Neural cell (in vitro differentiated cells): ENCODE measurements around the gene SH3GL3. TPM values are rescaled to one million over a fixed set of nuclear protein-coding genes. Genes with fewer than 3 reads are reported as not detected.

Source experiments
- H2AFZ ChIP-seq: fragments of 200-600, 300-800 bp; sonication (generic), shearing (Covaris generic); 2 replicates; pipeline ENCODE4 v1.6.0; 2014; ENCODE audit warnings: low read depth, mild to moderate bottlenecking, antibody characterized with exemption, low read length, moderate library complexity
- H3F3A ChIP-seq: fragments of 200-600 bp; shearing (Covaris generic); 2 replicates; pipeline ENCODE4 v1.6.1; 2016; ENCODE audit warnings: mild to moderate bottlenecking, moderate library complexity, mixed read lengths, antibody characterized with exemption, low read length; ENCODE audit not compliant: insufficient read depth, poor library complexity, severe bottlenecking
- H3K27ac ChIP-seq: fragments of 200-600, 300-800 bp; sonication (generic), shearing (Covaris generic); 2 replicates; pipeline ENCODE4 v1.5.1; 2014; ENCODE audit warnings: mild to moderate bottlenecking, low read length, moderate library complexity
- H3K27me3 ChIP-seq: fragments of 300-800, 200-600 bp; sonication (generic), shearing (Covaris generic); 2 replicates; pipeline ENCODE4 v1.6.0; 2014; ENCODE audit warnings: mild to moderate bottlenecking, low read depth, low read length, moderate library complexity; ENCODE audit not compliant: insufficient read depth
- H3K36me3 ChIP-seq: fragments of 300-800, 200-600 bp; sonication (generic), shearing (Covaris generic); 2 replicates; pipeline ENCODE4 v1.5.1; 2014; ENCODE audit warnings: mild to moderate bottlenecking, antibody characterized with exemption, low read length, moderate library complexity; ENCODE audit not compliant: insufficient read depth
- H3K4me2 ChIP-seq: fragments of 300-800, 200-600 bp; sonication (generic), shearing (Covaris generic); 2 replicates; pipeline ENCODE4 v1.6.0; 2014; ENCODE audit warnings: mild to moderate bottlenecking, low read length
- H3K4me3 ChIP-seq: fragments of 300-800, 200-600 bp; sonication (generic), shearing (Covaris generic); 2 replicates; pipeline ENCODE4 v1.5.1; 2014; ENCODE audit warnings: mild to moderate bottlenecking, low read length, moderate library complexity
- H3K79me2 ChIP-seq: fragments of 200-600 bp; shearing (Covaris generic); replicated peaks from 2 replicates; pipeline ENCODE4 v1.6.0; 2014; ENCODE audit warnings: mild to moderate bottlenecking, low read length, moderate library complexity; ENCODE audit not compliant: insufficient read depth
- H3K9ac ChIP-seq: fragments of 300-800, 200-600 bp; sonication (generic), shearing (Covaris generic); 2 replicates; pipeline ENCODE4 v1.6.1; 2016; ENCODE audit warnings: mild to moderate bottlenecking, low read length, mixed read lengths
- H3K9me2 ChIP-seq: fragments of 200-600 bp; shearing (Covaris generic); 2 replicates; pipeline ENCODE4 v1.6.1; 2016; ENCODE audit warnings: mild to moderate bottlenecking, low read length, mixed read lengths; ENCODE audit not compliant: insufficient read depth
- H3K9me3 ChIP-seq: fragments of 200-600, 300-800 bp; sonication (generic), shearing (Covaris generic); 2 replicates; pipeline ENCODE4 v1.6.1; 2016; ENCODE audit warnings: mild to moderate bottlenecking, mixed run types, low read length, moderate library complexity, mixed read lengths
- H4K20me1 ChIP-seq: fragments of 200-600 bp; shearing (Covaris generic); 2 replicates; pipeline ENCODE4 v1.6.1; 2016; ENCODE audit warnings: mild to moderate bottlenecking, mixed run types; ENCODE audit not compliant: insufficient read depth
- EP300 ChIP-seq: fragments of 450-650 bp; conservative IDR thresholded peaks from 2 replicates; pipeline ENCODE4 v1.6.1; 2014; ENCODE audit warnings: antibody characterized with exemption, mild to moderate bottlenecking, moderate library complexity; ENCODE audit not compliant: poor library complexity, severe bottlenecking
- EZH2 ChIP-seq: fragments of 200-600, 300-800 bp; shearing (Covaris generic), sonication (generic); IDR thresholded peaks from 2 replicates; pipeline ENCODE4 v1.6.1; 2014; ENCODE audit warnings: antibody characterized with exemption, low read length, borderline replicate concordance, mild to moderate bottlenecking; ENCODE audit not compliant: insufficient read depth, poor library complexity, severe bottlenecking
- MXI1 ChIP-seq: fragments of 450-650 bp; conservative IDR thresholded peaks from 2 replicates; pipeline ENCODE4 v1.6.1; 2014; ENCODE audit warnings: antibody characterized with exemption, mild to moderate bottlenecking; ENCODE audit not compliant: poor library complexity, severe bottlenecking
- POLR2AphosphoS5 ChIP-seq: IDR thresholded peaks from 2 replicates; pipeline ENCODE4 v1.6.1; 2012
- RAD21 ChIP-seq: fragments of 450-650 bp; conservative IDR thresholded peaks from 2 replicates; pipeline ENCODE4 v1.6.1; 2014; ENCODE audit warnings: antibody characterized with exemption, mild to moderate bottlenecking, moderate library complexity
- SMC3 ChIP-seq: fragments of 450-650 bp; conservative IDR thresholded peaks from 2 replicates; pipeline ENCODE4 v1.6.1; 2014; ENCODE audit warnings: antibody characterized with exemption, mild to moderate bottlenecking, moderate library complexity; ENCODE audit not compliant: poor library complexity
- TAF1 ChIP-seq: IDR thresholded peaks from 2 replicates; pipeline ENCODE4 v1.6.1; 2012; ENCODE audit warnings: low read depth
- polyA plus RNA-seq: library from polyadenylated mRNA; depleted of rRNA; stranded (reverse); fragments of >200 nt; gene quantifications from 2 replicates; pipeline ENCODE4 v1.2.3, GENCODE V29; 2014
- TF ChIP-seq, protein P1 (sequence below): IDR thresholded peaks from 2 replicates; pipeline ENCODE4 v1.6.1; 2012; ENCODE audit warnings: borderline replicate concordance
- TF ChIP-seq, protein P2 (sequence below): fragments of 450-650 bp; IDR thresholded peaks from 2 replicates; pipeline ENCODE4 v1.5.1; 2014; ENCODE audit warnings: antibody characterized with exemption, mild to moderate bottlenecking, moderate library complexity; ENCODE audit not compliant: poor library complexity, severe bottlenecking

The SH3GL3 gene
- polyA plus RNA-seq, 1 donor from 2014 or later, result 104 TPM

DNA sequence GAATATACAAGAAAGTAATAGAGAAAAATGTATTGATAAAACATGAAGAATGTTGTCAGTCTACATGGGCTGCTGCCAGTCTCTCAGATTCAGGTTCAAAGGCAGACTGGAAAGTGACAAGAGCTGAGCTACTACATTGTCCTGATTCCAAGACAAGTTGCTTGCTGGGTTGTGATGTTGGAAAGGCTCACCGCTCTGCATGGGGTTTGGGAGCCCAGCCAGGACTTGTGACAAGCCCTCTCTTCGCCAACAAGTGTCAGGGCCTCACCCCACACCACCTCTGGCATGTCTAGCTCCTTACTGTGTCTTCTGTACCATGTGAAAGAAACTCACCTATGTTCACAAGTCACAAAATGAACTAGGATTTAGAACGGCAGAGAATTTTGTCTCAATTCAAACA, 43.0 kb upstream of the SH3GL3 start:
- no peak overlapping the region for H2AFZ ChIP-seq
- no peak overlapping the region for H3K27ac ChIP-seq
- H3K9me3 ChIP-seq, result no peaks in the 10 kb centered on the region
- no peak overlapping the region for H3K9ac ChIP-seq
- H3K79me2 ChIP-seq, result no peaks in the 10 kb centered on the region
- no peaks in the 10 kb centered on the region for H3K27me3 ChIP-seq
- H4K20me1 ChIP-seq, result no peaks in the 10 kb centered on the region
- H3K36me3 ChIP-seq, result no peaks in the 10 kb centered on the region
- H3K4me3 ChIP-seq, result no peak overlapping the region
- no peak overlapping the region for H3K4me2 ChIP-seq
- TF ChIP-seq SMC3 (no peak), EP300 (no peak), POLR2AphosphoS5 (no peak), MXI1 (no peak), RAD21 (no peak), TAF1 (no peak), EZH2 (no peak)
- TF ChIP-seq, protein P1, sequence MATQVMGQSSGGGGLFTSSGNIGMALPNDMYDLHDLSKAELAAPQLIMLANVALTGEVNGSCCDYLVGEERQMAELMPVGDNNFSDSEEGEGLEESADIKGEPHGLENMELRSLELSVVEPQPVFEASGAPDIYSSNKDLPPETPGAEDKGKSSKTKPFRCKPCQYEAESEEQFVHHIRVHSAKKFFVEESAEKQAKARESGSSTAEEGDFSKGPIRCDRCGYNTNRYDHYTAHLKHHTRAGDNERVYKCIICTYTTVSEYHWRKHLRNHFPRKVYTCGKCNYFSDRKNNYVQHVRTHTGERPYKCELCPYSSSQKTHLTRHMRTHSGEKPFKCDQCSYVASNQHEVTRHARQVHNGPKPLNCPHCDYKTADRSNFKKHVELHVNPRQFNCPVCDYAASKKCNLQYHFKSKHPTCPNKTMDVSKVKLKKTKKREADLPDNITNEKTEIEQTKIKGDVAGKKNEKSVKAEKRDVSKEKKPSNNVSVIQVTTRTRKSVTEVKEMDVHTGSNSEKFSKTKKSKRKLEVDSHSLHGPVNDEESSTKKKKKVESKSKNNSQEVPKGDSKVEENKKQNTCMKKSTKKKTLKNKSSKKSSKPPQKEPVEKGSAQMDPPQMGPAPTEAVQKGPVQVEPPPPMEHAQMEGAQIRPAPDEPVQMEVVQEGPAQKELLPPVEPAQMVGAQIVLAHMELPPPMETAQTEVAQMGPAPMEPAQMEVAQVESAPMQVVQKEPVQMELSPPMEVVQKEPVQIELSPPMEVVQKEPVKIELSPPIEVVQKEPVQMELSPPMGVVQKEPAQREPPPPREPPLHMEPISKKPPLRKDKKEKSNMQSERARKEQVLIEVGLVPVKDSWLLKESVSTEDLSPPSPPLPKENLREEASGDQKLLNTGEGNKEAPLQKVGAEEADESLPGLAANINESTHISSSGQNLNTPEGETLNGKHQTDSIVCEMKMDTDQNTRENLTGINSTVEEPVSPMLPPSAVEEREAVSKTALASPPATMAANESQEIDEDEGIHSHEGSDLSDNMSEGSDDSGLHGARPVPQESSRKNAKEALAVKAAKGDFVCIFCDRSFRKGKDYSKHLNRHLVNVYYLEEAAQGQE, result no peak
- TF ChIP-seq, protein P2, sequence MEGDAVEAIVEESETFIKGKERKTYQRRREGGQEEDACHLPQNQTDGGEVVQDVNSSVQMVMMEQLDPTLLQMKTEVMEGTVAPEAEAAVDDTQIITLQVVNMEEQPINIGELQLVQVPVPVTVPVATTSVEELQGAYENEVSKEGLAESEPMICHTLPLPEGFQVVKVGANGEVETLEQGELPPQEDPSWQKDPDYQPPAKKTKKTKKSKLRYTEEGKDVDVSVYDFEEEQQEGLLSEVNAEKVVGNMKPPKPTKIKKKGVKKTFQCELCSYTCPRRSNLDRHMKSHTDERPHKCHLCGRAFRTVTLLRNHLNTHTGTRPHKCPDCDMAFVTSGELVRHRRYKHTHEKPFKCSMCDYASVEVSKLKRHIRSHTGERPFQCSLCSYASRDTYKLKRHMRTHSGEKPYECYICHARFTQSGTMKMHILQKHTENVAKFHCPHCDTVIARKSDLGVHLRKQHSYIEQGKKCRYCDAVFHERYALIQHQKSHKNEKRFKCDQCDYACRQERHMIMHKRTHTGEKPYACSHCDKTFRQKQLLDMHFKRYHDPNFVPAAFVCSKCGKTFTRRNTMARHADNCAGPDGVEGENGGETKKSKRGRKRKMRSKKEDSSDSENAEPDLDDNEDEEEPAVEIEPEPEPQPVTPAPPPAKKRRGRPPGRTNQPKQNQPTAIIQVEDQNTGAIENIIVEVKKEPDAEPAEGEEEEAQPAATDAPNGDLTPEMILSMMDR, result no peak
- H3F3A ChIP-seq, result no peaks in the 10 kb centered on the region
- no peaks in the 10 kb centered on the region for H3K9me2 ChIP-seq

- H4K20me1 ChIP-seq, result no peaks in the 10 kb centered on the region
- no peaks in the 10 kb centered on the region for H3K36me3 ChIP-seq
- no peak overlapping the region for H3K27ac ChIP-seq
- TF ChIP-seq, protein P1, result no peak
- TF ChIP-seq EZH2 (no peak), TAF1 (no peak)
- H3K4me2 ChIP-seq, result no peak overlapping the region
- H3K9me2 ChIP-seq, result no peaks in the 10 kb centered on the region
- no peak overlapping the region for H3K4me3 ChIP-seq
- no peaks in the 10 kb centered on the region for H3K9me3 ChIP-seq
- no peak overlapping the region for H2AFZ ChIP-seq
- H3K9ac ChIP-seq, result no peak overlapping the region
- no peaks in the 10 kb centered on the region for H3F3A ChIP-seq
- H3K79me2 ChIP-seq, result no peaks in the 10 kb centered on the region
- H3K27me3 ChIP-seq, result no peaks in the 10 kb centered on the region
These were observed 36.6 kb upstream of the SH3GL3 start for GRCh38 chr15:83410532-83410931.
